Stimulated activated CD4-positive, alpha-beta T cell treated with anti-CD3 and anti-CD28 coated beads, Interleukin-12 subunit alpha, Interleukin-12 subunit beta, amount 100 ng/mL, for 4 hours (primary cell): ENCODE results near the gene UGT2A1.

Experiments
- DNase-seq: peaks from one replicate; pipeline ENCODE4 v3.0.0-alpha.2; 2020

The UGT2A1 gene

GRCh38 chr4:69584135-69584534 lies 68.9 kb downstream of the UGT2A1 start:
- DNase-seq, result no peak

GRCh38 chr4:69583543-69583942 lies 69.5 kb downstream of the UGT2A1 start:
- no peak for DNase-seq

- no peak for DNase-seq
Observed at GRCh38 chr4:69577245-69577644, 75.8 kb downstream of the UGT2A1 start.

GRCh38 chr4:69576251-69576877 lies 76.7 kb downstream of the UGT2A1 start:
- DNase-seq, result no peak

- no peak for DNase-seq
Observed at GRCh38 chr4:69568787-69569186, 84.3 kb downstream of the UGT2A1 start.

GRCh38 chr4:69563424-69563823 lies 89.6 kb downstream of the UGT2A1 start:
- DNase-seq, result no peak

GRCh38 chr4:69549651-69550050 lies 103.4 kb downstream of the UGT2A1 start:
- no peak for DNase-seq

GRCh38 chr4:69546134-69546765 lies 106.8 kb downstream of the UGT2A1 start:
- DNase-seq, result no peak
